Prostate gland (tissue), 2 donors: ENCODE data around the gene BCAT1.

Experiments used
- CTCF ChIP-seq, 4 experiments: fragments of 200-600 bp in 2 of 4; fragments of 450-650 bp in 2 of 4; sonication (generic) in 2 of 4; IDR thresholded peaks; 1 replicate in 3 of 4; 2 replicates in 1 of 4; pipeline ENCODE4 v1.5.1; 2016 to 2019; ENCODE audit warnings: antibody characterized with exemption in 4 of 4, mild to moderate bottlenecking in 2 of 4, moderate library complexity in 2 of 4
- POLR2A ChIP-seq: fragments of 450-650 bp; IDR thresholded peaks from one replicate; pipeline ENCODE4 v1.6.1; 2016; ENCODE audit warnings: antibody characterized with exemption, mild to moderate bottlenecking

GRCh38 chr12:24861766-24862540 lies 86.9 kb downstream of the BCAT1 start:
- TF ChIP-seq CTCF (IDR thresholded peaks at IDR 0.05) (no peak), POLR2A (no peak)
